Right lobe of liver (tissue), 4 donors: ENCODE measurements around the gene ZBTB7C.

Source experiments
- CTCF ChIP-seq, 4 donors: fragments of 200-600 bp in 3 of 4; fragments of 450-650 bp in 1 of 4; IDR thresholded peaks; one replicate each; pipeline versions ENCODE4 v1.5.1 to v1.8.0; 2016 to 2022; ENCODE audit warnings: antibody characterized with exemption in 4 of 4, mild to moderate bottlenecking in 2 of 4
- POLR2A ChIP-seq: fragments of 450-650 bp; IDR thresholded peaks from one replicate; pipeline ENCODE4 v1.6.1; 2017; ENCODE audit warnings: antibody characterized with exemption, mild to moderate bottlenecking
- donor health status: DM: no; HTN: no; CAD: no.
- donor health status: DM: no; HTN: no; CAD: no.
- donor health status: DM: no; HTN: yes; CAD: no.

- no peak for TF ChIP-seq POLR2A
- no peak for TF ChIP-seq CTCF (IDR thresholded peaks at IDR 0.05)
These were observed 387.2 kb downstream of the ZBTB7C start for GRCh38 chr18:48022021-48022420.
